GM12872 (cell line): ENCODE results near the gene DYNLT1.

Experiments
- TF ChIP-seq, protein P1 (sequence below): IDR thresholded peaks from 3 replicates; pipeline ENCODE4 v1.5.1; 2011; ENCODE audit warnings: low read depth, mild to moderate bottlenecking, low read length, moderate library complexity; ENCODE audit not compliant: insufficient read depth

DYNLT1 gene

DNA sequence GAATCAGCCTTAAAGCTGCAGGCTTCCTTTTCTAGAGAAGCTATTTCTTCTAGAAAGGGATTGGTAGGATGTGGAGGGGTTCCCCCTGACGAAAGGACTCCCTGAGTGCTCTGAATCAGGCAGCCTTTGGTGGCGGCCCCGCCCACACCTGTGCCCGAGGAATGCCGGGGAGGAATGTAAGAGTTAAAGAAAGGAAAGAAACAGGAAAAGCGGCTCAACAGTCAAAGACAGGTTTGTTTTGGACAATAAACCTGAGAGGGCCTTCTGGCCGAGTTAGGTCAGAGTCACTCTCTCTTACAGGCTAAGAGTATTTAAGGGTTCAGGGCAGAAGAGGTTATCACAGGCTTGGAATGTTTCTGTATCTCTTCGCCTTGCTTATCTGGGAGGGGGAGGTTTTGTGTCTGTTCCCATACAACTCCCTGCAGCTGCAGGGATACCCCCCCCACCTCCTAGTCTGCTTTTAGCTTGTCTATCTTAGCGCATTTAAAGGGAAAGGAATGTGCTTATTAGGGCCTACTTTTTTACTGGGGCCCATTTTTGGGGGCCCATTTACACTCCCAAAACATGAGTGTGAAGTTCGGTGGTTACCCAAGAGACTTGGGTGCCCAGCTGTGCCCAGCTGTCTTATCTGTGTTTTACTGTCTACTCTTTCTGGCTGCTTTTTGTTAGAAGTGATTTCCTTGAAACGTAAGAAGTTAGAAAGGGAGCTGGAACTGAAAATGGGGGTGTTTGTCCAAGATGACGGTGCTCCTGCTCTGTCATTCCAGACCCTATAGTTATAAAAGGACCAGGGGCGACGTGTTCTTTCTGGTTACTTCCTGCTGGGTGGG, 32.8 kb downstream of the DYNLT1 start:
- TF ChIP-seq, protein P1, sequence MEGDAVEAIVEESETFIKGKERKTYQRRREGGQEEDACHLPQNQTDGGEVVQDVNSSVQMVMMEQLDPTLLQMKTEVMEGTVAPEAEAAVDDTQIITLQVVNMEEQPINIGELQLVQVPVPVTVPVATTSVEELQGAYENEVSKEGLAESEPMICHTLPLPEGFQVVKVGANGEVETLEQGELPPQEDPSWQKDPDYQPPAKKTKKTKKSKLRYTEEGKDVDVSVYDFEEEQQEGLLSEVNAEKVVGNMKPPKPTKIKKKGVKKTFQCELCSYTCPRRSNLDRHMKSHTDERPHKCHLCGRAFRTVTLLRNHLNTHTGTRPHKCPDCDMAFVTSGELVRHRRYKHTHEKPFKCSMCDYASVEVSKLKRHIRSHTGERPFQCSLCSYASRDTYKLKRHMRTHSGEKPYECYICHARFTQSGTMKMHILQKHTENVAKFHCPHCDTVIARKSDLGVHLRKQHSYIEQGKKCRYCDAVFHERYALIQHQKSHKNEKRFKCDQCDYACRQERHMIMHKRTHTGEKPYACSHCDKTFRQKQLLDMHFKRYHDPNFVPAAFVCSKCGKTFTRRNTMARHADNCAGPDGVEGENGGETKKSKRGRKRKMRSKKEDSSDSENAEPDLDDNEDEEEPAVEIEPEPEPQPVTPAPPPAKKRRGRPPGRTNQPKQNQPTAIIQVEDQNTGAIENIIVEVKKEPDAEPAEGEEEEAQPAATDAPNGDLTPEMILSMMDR = no peak

DNA sequence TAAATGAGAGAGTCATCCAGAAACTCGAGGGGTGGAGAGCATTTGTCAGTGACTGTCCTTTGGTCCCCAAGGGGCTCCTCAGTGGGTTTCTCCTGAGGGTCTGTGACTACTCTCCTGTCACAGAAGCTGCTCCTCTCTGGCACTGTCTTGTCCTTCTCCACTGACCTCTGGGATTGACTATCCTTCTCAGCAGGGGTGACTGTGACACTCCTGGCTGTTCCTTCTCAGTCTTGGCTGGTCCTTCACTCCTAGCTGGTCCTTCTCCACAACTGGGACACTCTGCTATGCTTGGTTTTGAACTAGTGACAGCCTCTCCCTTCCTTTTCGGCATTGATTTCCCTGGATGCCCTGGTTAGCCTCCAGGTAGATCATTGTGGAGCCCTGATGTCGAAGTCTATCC, 33.5 kb downstream of the DYNLT1 start:
- TF ChIP-seq, protein P1 = no peak

DNA sequence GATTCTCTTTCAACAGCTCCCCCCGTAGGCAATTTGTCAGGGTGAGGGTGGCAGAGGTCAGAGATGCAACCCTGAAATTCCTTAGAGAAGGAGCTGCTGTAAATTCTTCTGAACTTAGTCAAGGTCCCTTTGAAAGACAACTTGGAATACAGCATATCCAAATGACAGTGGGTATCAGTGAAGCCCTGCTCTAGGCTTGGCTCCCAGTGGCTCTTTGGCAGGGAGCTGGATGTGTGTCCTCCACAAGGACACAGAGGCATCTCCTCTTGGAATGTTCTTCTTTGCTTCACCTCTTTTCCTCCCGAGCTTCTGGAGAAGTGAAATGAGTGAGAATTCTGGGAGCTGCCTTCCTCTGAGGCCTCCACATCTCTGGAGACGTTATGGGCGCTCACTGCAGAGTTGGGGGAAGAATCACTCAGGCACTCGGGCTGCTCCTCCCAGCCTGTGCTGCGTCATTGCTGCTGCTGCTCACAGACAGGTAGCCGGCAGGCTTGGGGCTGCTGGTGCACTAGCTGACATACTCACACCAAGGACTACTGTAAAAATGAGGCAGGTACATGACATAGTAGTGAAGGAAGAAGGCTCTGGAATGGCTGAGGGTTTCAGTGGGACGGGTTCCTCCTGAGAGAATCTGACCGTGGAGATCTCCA, 34.1 kb downstream of the DYNLT1 start:
- TF ChIP-seq, protein P1 = no peak

DNA sequence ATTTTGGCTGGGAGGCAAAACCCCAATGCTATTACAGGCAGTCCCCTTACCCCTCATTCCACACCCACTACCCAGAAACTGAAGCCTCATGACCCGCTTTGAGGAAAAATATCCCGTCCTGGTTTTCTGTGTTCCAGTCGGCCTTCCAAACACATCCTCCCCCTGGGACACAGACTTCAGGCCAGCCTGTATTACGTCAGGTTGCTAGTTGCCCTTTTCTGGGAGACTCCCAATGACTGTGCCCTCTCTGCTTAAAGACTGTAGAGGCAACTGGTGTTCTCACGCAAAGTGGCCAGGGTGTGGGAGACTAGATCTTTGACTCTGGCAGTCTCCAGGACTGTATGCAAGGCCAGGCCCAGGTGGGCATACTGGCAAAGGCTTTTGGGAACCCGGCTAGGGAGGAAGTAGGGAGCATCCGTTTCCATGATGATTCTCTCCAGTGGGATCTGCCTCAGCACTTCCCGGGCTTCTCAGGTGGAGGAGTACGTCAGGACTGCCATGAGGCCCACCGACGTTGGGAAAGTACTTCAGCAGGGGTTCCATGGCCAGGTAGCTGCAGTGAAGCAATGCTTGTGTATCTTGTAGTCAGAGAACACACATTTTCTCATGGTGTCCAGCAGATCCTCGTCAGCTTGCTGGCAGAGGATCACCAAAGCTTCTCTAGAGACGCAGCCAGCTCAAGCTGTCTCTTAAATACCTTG, 34.9 kb downstream of the DYNLT1 start:
- TF ChIP-seq, protein P1 = no peak

DNA sequence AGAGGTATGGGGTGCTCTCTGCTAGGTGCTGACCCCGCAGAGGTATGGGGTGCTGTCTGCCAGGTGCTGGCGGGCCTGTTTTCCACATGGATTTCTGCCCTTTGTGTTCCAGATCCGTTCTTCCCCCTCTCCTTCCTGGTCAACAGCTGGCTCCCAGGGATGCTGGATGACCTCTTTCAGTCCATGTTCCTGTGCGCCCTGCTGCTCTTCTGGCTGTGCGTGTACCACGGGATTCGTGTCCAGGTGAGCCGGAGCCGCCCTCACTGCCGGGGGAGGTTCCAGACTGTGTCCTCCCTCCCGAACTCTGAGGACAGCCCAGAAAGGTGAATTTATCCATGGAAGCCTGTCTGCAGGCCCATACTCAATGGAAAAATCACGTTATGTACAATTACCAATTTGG, 36.3 kb downstream of the DYNLT1 start:
- TF ChIP-seq, protein P1 = no peak

DNA sequence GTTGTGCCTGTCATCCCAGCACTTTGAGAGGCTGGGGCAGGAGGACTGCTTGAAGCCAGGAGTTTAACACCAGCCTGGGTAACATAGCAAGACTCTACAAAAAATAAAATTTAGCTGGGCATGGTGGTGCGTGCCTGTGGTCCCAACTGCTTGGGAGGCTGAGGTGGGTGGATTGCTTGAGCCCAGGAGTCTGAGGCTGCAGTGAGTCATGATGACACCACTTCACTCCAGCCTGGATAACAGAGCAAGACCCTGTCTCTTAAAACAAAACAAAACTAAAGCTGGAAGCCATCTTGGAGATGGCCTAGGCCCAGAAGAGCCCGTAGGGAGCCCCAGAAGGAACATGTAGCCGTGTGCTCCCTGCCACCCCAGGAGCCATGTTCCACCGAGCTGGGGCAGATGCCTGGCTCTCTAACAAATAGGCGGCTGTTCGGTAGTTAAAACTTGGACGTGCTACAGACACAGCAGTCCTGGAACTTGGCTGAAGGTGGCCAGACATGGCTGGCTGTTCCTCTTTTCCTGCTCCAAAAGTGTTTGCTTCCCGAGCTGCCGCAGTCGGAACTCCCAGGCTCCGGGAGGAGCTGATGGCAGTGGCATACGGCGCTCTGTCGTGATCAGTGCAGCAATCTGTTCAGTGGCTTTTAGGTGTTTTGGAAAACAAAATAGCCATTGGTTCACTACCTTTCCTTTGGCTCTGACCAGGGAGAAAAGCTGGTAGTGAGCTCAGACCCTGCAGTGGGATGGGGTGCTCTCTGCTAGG, 37.0 kb downstream of the DYNLT1 start:
- TF ChIP-seq, protein P1 = no peak
